NCI-H2107 (cell line): Measurements from ENCODE around the gene TXLNB.
"Not testable (repeated sequence)": the region's sequence is repeated elsewhere in the genome, so short reads cannot be mapped to it uniquely, and the experiment has no call there.

Source experiments
- DNase-seq: peaks from one replicate; lab custom pipeline; 2025; lab: John Stamatoyannopoulos, UW

The TXLNB gene

GRCh38 chr6:139234193-139234592, 57.6 kb downstream of the TXLNB start:
- not testable (repeated sequence) for DNase-seq

GRCh38 chr6:139231206-139231605, 60.6 kb downstream of the TXLNB start:
- no peak for DNase-seq

- peak; percentile 41 for DNase-seq
Measured at GRCh38 chr6:139230391-139230840, 61.4 kb downstream of the TXLNB start.

GRCh38 chr6:139228387-139228786, 63.4 kb downstream of the TXLNB start:
- not testable (repeated sequence) for DNase-seq

GRCh38 chr6:139219746-139220145, 72.1 kb downstream of the TXLNB start:
- no peak for DNase-seq

GRCh38 chr6:139219271-139219729, 72.5 kb downstream of the TXLNB start:
- peak; percentile 82 for DNase-seq

GRCh38 chr6:139212460-139212859, 79.3 kb downstream of the TXLNB start:
- DNase-seq, result not testable (repeated sequence)

- not testable (repeated sequence) for DNase-seq
Measured at GRCh38 chr6:139210766-139211165, 81.0 kb downstream of the TXLNB start.

GRCh38 chr6:139205843-139206242, 86.0 kb downstream of the TXLNB start:
- no peak for DNase-seq

- DNase-seq, result no peak
Measured at GRCh38 chr6:139204978-139205377, 86.8 kb downstream of the TXLNB start.

- no peak for DNase-seq
Measured at GRCh38 chr6:139201378-139201777, 90.4 kb downstream of the TXLNB start.

- DNase-seq, result no peak
Measured at GRCh38 chr6:139198529-139199288, 93.1 kb downstream of the TXLNB start.

- DNase-seq, result no peak
Measured at GRCh38 chr6:139194740-139195139, 97.1 kb downstream of the TXLNB start.
